ENCODE measurements around the gene ESYT2.
"Not testable (repeated sequence)": the region's sequence is repeated elsewhere in the genome, so short reads cannot be mapped to it uniquely, and the experiment has no call there.

Gene ESYT2

DNA sequence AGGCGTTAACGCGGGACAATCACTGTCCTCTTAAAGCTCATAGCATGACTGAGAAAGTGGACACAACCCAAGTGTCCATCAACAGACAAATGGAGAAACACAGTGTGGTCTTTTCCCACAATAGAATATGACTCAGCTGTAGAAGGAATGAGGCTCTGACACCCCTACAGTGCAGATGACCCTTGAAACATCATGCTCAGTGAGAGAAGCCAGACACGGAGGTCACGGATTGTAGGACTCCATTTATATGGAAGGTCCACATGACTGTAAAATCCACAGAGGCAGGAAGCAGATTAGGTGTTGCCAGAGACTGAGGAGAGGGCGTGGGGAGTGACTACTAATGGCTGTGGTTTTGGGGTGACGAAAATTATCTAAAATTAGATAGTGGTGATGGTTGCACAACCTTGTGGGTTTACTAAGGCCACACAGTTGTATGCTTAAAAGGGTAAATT lies 118.6 kb downstream of the ESYT2 start:
- peak; percentile 96 for DNase-seq

DNA sequence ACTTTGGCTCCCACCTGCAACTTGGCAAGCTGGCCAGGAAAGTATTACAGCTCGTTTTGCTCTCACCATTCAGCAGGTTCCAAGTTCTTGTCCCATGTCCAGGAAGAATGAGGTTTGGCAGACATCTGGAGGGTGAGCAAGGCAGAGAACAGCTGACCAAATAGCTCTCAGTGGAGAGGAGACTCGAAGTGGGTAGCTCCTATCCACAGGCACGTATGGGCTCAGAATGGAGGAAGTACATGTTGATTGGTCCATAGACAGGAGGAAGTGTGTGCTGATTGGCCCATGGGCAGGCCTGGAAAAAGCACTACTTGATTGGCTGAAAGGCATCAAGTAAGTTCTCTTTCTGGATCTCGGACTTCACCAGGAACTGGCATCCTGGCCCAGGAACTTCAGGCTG lies 121.7 kb downstream of the ESYT2 start:
- DNase-seq: peak; percentile 26

DNA sequence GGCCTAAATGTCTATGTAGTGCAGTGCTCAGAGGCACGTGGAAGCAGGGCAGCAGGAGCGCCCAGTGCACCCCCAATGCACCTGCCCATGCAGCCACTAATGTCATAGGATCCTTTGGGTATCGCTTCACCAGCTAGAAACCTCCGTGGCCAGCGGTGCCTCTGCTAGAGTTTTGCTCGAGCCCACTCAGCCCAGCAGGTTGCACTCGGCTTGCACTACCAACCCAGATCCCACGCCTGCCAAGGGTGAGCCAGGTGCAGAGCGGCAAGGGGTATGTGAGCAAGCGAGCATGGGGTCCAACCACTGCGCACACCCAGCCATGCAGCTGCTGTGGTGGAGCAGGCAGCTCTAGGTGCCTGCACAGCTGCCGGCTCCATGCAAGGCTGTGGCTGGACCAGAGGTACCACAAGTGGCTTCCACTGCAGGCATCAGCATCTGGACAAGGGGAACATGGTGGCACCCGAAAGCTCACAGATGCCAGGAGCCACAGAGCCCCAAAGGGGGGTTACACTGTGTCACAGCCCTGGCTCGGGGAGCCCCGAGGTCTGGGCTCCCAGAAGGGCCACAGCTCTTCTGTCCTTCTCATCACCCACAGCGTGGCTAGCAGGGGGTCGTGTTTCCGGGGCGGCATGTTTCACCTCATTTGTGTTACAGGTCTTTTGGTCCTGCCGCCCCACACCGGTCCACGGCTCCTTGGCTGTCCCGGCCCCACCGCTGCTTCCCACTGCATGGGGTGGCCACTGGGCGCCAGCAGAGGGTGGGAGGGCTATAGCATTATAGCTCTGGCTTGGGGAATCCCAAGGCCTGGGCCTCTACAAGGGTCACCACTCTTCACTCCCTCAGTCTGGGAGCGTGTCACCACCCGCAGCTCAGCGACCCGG lies 122.4 kb downstream of the ESYT2 start:
- DNase-seq: no peak

DNA sequence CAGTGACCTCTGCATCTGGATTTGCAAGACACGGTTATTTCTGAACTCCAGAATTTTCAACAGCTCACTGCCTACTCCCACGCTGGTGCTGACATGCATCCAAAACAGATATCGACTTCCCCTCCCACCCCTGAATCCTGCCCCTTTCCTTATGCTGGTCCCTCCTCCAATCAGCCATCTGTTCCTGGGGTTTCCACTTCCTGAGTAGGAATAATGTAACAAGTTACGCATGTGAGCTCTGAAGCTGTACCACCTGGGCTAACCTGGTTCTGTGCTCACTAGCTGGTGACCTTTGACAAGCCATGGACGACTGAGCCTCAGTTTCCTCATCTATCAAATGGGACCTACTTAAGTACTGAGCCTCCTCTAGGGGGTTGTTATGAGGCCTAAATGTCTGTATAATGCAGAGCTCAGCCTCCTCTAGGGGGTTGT lies 123.0 kb downstream of the ESYT2 start:
- DNase-seq: no peak

DNA sequence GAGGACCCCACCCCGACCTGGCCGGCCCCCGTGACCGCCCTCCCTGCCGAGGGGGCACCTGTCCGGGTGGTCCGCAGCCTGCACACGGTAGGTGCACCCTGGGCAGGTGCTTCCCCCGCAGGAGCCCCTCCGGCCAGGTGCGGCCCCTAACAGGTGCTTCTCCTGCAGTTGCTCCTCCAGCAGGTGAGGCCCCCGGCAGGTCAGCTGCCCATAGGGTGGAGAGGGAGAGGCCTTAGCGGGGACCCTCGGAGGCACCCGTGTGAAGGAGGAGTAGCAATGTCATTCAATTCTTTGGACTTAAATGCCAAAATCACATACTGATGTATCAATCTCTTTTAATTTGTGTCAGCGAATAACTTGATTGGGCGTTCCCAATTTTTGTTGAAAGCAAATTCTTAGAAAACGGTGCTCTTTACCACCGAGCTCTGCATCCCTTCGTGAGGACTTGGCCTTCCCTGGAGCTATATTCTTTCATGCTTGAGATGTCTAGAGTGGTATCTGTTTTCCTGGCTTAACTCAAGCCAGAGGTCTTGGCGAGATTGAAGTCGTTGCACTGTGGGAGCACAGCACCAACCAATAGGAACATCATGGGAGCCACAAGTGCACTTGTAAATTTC lies 124.0 kb downstream of the ESYT2 start:
- peak; percentile 30 for DNase-seq

DNA sequence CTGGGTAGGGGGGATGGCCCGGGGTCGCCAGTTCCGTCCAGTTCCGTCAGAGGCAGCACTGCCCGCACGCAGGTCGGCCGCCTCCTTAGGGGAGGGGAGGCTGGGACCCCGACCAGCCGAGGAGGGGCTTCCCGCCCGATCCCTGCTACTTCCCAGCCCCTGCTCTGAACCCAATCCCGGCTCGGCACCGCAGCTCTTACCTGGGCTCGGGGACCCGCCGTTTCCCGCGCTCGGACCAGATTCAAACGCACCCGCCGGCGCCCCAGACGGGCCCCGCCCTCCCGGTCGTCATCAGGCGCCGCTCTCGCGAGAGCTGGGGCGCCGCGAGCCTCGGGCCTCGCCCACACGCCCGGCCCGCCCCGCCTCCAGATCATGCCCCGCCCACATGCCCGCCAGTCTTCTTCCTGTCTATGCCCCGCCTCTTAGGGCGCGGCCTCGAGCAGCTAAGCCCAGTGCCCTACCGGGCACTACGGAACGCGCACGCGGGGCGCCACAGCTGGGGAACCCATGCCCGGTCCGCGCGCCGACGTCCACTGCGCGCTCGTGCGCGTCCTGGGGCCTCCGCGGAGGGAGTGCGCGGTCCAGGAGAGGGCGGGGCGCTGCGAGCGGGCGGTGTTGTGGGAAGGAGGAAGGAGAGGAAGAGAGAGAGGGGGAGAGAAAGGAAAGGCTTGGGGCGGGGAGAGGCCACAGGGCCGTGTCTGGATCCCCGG lies 124.6 kb downstream of the ESYT2 start, which contains the start of gene NCAPG2:
Gene NCAPG2 (minus strand): TSS at position 281 of the 710 bp plus-strand sequence. CDS start 2,905 bp downstream, outside the sequence.
- DNase-seq: peak; percentile 99

DNA sequence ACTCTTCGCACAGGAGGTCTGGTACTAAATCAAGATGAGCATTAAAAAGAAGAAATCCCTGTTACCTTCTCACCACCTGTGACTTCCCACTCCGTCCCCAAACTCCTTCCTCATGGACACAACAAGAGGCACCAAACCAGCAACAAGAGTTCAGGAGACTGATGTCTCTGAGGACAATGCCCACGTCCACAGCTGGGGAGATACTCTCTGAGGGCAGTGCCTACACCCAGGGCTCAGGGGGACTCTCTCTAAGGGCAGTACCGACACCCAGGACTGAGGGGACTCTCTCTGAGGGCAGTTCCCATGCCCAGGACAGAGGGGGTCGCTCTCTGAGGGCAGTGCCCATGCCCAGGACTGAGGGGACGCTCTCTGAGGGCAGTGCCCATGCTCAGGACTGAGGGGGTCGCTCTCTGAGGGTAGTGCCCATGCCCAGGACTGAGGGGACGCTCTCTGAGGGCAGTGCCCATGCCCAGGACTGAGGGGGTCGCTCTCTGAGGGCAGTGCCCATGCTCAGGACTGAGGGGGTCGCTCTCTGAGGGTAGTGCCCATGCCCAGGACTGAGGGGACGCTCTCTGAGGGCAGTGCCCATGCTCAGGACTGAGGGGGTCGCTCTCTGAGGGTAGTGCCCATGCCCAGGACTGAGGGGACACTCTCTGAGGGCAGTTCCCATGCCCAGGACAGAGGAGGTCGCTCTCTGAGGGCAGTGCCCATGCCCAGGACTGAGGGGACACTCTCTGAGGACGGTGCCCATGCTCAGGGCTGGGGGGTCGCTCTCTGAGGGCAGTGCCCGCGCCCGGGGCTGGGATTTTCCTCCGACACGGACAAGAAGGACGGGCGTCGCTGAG lies 125.4 kb downstream of the ESYT2 start:
- DNase-seq: peak; percentile 32

DNA sequence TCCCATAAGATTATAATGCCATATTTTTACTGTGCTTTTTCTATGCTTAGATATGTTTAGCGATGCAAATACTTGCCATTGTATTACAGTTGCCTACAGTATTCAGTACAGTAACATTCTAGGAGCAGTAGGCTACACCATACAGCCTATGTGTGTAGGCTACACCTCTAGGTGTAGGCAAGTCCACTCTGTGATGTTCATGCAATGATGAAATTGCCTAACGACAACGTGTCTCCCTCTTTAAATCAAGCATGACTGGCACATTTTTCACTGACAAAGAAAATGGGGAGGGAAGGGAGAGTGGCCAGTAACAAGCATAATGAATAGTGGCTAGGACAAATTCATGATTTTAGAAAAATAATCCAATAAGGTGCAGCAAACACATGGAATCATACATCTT lies 126.4 kb downstream of the ESYT2 start:
- peak; percentile 58 for DNase-seq

DNA sequence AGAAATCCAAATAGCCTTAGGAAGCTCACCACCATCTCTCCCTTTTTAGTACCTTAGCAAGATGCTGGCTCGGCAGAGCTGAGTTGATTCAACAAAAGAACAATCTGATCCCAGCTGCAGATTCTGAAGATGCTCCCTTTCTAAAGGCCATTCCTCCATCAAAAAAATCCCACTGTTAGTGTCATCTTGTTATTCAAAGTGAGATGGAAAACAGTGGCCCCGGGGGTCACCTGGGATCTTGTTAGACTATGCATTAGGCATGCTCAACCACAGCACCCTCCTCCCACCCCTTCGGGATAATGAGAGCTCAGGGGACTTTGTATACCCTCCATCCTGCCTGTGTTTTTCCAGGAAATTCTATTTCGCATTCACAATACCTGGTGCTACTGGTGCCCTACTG lies 127.1 kb downstream of the ESYT2 start:
- DNase-seq: no peak

DNA sequence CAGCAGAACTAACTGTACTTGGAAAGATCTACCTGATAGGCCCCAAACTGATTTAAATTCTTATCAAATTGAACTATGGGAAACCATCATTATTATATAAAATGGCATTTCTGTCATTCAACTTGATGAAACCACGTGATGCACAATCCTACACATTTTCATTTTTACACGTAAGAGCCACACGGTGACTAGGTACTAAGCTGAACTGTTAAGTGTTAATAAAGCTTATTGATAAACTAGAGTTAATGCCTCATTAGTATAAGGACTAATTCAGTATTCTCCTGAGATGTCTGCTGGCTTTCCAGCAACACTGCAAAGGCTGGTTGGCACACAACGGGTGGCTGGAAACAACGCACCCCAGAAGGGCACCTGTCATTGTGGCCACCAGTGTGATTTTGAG lies 129.3 kb downstream of the ESYT2 start:
- DNase-seq: no peak

DNA sequence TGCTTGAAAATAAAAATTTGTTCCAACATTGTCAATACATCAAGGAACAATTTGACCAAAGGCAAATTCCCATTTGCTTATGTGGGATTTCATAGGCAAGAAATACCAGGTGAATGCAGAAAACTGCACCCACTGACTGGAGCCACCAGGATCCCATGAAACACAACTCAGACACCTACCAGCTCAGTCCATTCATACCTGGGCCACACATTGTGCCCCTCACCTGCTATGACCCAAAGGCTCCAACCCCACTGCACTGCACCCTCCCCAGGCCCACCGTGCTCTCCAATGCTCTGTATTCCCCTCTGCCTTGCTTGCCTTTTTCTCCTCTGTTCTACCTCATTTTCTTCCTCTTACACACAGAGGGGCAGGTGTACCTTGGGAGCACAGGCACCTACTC lies 130.0 kb downstream of the ESYT2 start:
- DNase-seq: no peak

DNA sequence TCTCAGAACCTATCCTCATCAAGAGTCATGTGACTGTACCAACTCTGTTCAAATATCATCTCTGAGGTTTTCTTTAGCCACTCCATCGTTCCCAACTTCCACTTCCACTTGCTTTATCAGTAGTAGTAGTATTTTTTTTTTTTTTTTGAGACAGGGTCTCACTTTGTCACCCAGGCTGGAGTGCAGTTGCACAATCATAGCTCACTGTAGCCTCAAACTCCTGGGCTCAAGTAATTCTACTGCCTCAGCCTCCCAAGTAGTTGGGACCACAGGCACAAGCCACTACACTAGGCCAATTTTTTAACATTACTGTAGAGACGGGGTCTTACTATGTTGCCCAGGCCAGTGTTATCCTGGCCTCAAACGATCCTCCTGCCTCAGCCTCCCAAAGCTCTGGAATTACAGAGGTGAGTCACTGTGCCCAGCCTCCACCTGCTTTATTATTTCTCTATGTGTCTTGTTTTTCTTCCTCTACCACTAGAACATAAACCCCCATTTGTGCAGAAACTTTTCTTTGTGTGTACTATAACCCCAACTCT lies 130.6 kb downstream of the ESYT2 start:
- no peak for DNase-seq

DNA sequence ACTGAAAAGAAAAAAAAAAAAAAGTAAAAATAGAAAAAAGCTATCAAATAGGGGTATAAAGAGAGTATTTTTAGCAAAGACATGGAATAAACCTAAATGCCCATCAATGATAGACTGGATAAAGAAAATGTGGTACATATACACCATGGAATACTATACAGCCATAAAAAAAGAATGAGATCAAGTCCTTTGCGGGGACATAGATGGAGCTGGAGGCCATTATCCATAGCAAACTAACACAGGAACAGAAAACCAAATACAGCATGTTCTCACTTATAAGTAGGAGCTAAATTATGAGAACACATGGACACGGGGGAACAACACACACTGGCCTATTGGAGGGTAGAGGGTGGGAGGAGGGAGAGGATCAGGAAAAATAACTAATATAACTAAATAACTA lies 131.7 kb downstream of the ESYT2 start:
- not testable (repeated sequence) for DNase-seq

DNA sequence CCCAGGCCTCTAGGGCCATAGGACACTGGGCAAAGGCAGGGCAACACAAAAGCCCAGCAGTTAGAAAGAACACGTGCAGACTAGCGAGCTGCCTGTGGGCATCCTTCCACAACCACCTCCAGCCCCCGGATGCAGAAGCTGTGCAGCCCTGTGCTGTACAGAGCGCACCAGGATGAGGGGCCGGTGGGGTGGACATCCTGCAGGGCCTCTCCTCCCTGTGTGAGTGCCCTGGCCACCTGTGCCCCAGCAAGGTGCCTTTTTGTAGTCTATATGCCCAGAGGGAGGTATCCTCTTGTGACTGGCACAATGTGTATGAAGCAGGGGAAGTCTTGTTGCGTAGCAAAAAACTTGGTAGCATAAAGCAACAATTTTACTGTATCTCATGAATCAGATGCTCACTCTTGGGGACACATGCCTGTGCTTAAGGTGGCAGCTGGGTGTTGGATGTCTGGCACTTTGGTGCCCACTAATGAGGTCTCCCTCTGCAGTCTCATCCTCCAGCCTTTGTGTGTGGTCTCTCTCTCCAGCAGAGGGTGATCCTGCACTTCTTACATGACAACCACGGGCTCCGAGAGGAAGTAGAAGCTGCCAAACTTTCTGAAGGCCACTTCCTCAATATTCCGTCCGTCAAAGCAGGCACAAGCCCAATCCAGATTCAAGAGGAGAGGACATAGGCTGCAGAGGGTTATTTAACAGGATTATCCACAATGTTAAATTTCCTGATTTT lies 133.4 kb downstream of the ESYT2 start:
- peak; percentile 86 for DNase-seq

DNA sequence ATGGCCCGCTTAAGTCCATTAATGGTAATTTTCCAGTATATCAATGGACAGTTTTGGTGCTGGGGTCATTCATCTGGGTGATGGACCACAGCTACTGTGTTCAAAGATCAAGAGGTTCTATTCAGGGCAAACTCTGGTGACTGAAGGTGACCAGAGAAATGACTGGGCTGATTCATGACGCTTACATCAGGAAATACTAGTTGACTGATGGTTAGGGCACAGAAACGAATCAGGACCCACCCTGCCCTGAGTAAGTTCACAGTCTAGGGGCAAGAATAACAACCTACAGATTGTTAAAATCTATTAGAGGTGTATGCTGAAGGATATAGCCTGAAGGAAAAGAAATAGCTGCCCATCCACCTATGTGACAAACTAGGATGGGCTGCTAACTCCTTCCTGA lies 134.3 kb downstream of the ESYT2 start:
- DNase-seq: no peak

DNA sequence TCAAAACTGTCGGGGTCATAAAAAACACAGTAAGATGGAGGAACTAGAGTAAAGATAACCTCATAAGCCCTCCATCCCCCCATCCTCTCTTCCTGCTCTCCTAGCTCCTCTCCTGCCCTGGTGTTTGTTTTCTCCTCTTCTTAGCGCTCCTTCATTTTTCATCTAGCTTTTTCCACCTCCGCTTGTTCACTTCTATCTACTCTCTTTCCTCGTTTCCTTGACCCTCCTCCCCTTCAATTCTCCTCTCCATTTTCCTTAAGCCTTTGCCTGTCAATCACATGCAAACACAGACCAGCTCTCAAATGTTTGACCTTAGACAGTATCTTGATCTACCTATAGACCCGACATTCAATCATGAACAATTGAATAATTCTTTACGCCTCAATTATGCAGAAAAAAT lies 134.7 kb downstream of the ESYT2 start:
- no peak for DNase-seq

DNA sequence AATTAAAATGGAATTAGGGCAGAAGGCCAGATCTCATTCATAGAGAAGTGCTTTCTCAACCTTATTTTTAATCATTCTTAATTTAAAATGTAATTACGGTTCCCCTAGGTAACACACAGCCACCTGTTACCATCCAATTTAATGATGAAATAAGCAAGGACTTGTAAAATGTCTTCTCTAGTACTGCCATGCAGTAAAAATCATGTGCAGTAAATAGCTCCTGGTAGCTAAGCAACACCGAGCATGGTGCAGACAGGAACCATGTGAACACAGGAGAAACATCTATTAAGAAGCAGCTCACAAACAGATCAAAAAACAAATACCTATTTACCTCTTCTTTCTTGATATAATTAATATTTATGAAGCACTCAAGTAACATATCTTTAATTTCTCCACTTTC lies 139.8 kb downstream of the ESYT2 start:
- no peak for DNase-seq

DNA sequence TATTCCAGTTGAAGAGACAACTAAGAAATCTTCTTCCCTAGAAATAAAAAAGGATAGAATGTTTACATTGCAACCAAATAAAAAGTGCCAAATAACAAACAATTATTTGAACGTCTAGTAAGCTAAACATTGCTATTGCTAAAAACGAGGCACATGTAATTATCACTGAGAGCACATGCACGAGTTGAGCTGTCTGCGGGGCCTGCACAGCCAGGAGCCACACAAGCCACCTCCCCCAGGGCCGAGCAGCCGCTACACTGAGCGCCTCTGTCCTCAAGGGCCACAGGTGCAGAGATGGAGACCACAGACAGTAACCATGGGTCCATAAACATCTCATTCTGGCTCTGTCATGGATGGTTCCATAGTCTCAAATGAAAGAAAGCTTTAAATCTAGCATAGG lies 141.9 kb downstream of the ESYT2 start:
- DNase-seq: no peak

DNA sequence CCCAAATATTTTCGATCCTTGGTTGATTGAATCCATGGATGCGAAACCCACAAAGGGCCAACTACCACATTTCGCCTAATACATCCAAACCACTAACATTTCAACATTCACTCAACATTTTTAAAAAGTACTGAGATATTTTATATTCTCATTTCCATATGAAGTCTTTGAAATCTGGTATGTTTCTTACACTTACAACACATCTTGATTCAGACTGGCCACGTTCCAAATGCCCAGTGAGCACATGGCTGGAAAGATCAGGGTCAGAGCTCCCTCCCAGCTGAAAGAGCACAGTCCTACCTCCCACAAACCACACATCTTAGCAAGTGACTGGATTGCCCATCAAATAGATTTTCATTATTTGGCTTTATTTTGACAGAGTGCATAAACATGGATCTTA lies 143.6 kb downstream of the ESYT2 start:
- DNase-seq: no peak

DNA sequence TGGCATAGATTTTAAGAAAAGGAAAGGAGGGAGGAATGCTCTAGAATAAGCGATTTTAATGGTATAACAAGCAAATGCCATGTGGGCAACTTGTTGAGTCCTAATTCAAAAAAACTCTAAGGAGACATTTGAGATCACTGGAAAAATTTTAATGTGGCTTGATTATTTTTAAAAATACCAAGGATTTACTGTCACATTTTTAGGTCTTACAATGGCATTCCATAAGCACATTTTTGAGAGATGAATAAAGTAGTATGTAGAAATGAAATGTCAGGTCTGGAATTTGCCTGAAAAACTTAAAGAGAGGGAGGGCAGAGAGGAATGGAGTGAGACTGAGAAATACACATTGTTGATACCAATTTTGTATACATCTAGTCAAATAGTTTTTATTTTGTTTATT lies 145.0 kb downstream of the ESYT2 start:
- DNase-seq: no peak

DNA sequence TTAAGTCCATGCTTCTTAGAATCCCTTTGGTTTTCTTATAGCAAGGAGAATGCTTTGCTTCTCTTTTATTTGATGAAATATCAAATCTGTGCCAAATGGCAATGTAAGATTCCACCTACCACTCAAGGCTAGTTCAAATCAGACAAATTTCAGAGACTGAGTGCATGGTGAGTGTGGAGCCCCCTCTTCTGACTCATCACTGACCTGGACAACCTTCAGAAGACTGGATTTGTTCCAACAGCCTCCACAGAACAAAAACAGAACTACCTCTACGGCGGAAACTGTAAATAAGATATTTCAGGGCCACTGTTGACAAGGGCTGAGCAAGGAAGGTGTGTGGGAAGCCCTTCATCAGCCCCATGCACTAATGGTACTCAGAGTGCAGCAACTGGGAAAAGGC lies 145.8 kb downstream of the ESYT2 start:
- DNase-seq: no peak

DNA sequence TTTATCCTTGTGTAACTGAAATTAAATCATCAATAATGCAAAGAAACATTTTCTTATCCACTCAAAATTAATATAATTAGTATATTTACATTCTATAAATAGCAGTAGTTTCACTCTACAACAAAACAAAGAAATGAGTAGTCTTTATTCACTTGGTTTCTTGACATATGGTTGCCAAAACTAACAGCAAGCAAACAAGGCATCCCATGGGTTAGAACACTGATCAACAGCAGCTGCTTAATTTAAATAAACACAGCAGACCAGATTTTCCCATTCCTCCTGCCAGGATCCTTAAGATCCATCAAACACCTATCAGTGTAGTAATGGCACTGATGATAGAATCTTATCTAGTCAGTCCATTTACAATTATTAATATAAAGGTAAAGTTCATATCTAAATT lies 146.9 kb downstream of the ESYT2 start:
- no peak for DNase-seq

All from hematopoietic multipotent progenitor cell treated with erythropoietin and hydrocortisone succinate and interleukin-3 and kit ligand, for 6 days (in vitro differentiated cells).